Measurements from ENCODE around the gene PUM1.

PUM1 gene

DNA sequence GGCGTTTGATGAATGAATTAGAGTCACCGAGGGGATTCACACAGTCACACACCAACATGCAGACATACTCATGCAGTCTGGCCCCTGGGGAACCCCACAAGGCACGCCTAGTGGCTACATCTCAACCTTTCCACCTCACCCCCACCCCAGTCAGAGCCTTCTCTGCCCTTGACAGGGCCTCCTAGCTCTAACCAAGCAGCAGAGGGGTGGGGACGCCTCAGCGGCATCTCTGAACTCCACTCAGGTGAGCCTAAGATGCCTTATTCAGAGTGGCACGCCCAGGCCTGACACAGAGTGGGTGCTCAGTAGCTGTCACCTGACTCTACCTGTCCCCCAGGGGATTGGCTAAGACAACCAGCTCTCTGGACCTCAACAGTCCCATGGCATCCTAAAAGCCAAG is 153.3 kb downstream of the PUM1 start:
- DNase-seq (ENCODE audit: insufficient read length): no peak
- peak; percentile 64 for FAIRE-seq
- no peak for TF ChIP-seq TAF1 (IDR thresholded peaks at IDR 0.05; ENCODE audit: borderline replicate concordance, low read depth, low read length)
- TF ChIP-seq POLR2AphosphoS5 (IDR thresholded peaks at IDR 0.05; ENCODE audit: low read depth, low read length): no peak
- TF ChIP-seq POLR2A (IDR thresholded peaks at IDR 0.05; ENCODE audit: low read depth, low read length): no peak

DNA sequence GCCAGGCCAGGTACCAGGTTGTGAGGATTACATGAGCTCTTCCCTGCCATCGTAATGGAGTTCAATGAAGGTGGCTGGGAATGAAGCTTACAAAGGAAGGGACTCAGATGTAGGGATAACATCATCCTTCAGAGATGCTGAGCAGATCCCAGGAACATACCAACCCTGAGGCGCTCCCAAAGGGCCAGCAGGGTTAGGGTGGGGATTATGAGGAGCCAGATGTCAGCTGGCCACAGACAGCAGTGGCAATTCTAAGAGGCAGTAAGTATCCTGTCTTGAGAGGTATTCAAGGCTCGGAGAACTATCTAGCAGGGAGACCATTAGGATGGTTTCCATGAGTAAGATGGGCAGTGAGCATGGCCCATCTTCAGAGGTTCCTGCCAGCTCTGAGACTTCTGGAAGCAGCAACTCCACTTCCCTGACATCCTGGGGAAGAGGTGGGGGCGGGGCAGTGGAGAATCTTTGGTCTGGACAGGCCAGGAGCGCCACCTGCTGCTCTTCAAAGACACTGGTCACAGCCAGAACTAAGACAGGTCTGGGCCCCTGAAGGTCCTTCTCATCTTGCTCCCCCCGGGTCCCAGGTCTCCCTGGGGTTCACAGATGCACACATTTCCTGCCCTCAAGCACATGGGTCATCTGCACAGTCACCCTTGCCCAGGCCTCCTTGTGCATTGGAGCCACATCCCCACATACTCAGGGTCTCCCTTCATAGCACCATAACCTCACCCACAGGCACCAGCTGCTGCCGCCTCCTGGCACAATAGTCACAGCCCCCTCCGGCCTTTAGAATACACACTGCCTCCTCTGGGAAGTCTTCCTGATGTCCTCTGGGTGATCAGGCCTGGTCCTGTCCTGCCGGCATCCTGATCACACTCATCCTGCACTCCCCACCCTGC is 154.2 kb downstream of the PUM1 start:
- FAIRE-seq: peak; percentile 79
- no peak for DNase-seq (ENCODE audit: insufficient read length)
- TF ChIP-seq POLR2A (IDR thresholded peaks at IDR 0.05; ENCODE audit: low read depth, low read length): no peak
- TF ChIP-seq TAF1 (IDR thresholded peaks at IDR 0.05; ENCODE audit: borderline replicate concordance, low read depth, low read length): no peak
- no peak for TF ChIP-seq POLR2AphosphoS5 (IDR thresholded peaks at IDR 0.05; ENCODE audit: low read depth, low read length)

DNA sequence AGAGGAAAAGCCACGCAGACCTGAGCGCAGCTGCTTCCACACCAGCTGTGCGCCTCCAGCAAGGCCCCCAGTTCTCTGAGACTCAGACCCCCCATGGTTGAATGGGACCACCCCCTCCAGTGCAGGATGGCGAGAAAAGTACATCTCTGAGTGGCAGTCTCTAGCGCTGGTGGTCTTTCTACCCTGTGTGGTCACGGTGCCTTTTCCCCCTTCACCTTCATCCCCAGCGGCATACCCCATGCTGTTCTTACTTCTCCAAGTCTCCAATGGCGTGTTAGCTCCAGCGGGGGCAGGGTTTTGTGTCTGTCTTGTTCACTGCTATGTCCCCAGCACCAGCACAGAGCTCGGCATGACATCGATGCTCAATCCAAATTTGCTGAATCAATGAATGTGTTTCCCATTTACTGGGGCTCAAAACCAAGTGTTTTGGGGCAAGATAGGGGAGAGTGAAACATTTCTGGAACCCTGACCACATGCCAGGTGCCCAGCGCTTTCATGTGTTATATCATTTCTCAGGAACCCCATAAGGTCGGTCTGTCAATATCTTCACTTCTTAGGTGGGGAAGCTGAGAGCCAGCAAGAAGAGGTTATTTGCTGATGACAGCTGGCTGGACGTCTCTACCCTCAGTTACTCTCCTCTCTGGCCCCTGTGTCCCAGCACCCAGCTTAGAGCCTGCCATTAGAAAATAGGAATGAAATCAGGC is 156.0 kb downstream of the PUM1 start:
- TF ChIP-seq POLR2AphosphoS5 (IDR thresholded peaks at IDR 0.05; ENCODE audit: low read depth, low read length) (no peak), POLR2A (IDR thresholded peaks at IDR 0.05; ENCODE audit: low read depth, low read length) (no peak), TAF1 (IDR thresholded peaks at IDR 0.05; ENCODE audit: borderline replicate concordance, low read depth, low read length) (no peak)
- DNase-seq (ENCODE audit: insufficient read length) (no peak), FAIRE-seq (no peak)

DNA sequence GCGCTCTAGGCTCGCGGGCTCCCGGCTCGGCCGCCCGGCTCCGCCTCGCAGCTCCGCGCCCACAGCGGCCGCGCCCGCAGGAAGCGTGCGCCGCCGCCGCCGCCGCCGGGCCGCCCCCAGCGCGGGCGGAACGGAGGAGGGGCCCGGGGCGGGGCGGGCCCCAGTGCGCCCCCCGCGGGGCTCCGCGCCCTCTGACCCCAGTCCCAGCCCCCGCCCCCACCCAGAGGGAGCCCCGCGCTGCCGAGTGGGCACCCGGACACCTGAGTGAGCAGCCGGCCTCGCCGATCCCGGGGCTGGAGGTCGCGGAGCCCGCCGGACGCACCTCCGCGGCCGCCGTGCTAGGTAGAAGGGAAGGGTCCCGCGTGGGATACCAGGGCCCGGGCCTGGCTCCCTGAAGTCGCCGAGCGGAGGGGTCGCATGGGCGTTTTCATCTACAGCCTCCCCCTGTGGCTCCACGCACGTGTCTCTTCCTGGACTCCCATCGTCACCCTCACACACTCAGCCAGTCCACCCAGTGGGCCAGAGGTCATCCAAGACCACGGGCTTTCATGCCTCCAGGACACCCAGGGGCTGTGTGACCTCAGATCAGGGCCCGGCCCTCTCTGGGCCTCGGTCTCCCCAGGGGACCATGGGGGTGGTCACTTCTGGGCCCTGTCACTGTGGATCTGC is 156.7 kb downstream of the PUM1 start, which contains the start of gene SDC3:
Gene SDC3, minus strand, starts transcription at position 63 of the 669 bp plus-strand sequence. CDS start 172 bp downstream, outside the sequence.
- TF ChIP-seq POLR2AphosphoS5 (IDR thresholded peaks at IDR 0.05; ENCODE audit: low read depth, low read length) (no peak), TAF1 (IDR thresholded peaks at IDR 0.05; ENCODE audit: borderline replicate concordance, low read depth, low read length) (no peak), POLR2A (IDR thresholded peaks at IDR 0.05; ENCODE audit: low read depth, low read length) (no peak)
- DNase-seq (ENCODE audit: insufficient read length) (no peak), FAIRE-seq (no peak)

DNA sequence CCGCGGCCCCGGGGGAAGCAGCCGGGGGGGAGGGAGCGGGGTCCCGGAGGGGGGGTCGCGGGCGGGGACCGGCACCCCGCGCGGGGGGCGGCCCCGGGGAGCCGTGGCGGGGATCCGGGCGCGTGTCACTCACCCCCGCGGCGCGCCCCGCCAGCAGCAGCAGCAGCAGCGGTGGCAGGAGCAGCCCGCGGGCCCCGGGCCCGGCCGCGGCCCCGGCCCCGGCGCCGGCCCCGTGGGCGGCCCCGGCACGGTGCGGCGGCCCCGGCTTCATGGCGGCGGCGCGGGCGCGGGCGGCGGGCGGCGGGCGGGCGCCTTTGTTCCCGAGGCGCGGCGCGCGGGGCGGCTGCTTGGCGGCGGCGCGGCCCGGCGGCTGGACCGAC is 157.2 kb downstream of the PUM1 start:
- DNase-seq (ENCODE audit: insufficient read length) (no peak), FAIRE-seq (no peak)
- TF ChIP-seq POLR2AphosphoS5 (IDR thresholded peaks at IDR 0.05; ENCODE audit: low read depth, low read length) (no peak), TAF1 (IDR thresholded peaks at IDR 0.05; ENCODE audit: borderline replicate concordance, low read depth, low read length) (no peak), POLR2A (IDR thresholded peaks at IDR 0.05; ENCODE audit: low read depth, low read length) (no peak)

DNA sequence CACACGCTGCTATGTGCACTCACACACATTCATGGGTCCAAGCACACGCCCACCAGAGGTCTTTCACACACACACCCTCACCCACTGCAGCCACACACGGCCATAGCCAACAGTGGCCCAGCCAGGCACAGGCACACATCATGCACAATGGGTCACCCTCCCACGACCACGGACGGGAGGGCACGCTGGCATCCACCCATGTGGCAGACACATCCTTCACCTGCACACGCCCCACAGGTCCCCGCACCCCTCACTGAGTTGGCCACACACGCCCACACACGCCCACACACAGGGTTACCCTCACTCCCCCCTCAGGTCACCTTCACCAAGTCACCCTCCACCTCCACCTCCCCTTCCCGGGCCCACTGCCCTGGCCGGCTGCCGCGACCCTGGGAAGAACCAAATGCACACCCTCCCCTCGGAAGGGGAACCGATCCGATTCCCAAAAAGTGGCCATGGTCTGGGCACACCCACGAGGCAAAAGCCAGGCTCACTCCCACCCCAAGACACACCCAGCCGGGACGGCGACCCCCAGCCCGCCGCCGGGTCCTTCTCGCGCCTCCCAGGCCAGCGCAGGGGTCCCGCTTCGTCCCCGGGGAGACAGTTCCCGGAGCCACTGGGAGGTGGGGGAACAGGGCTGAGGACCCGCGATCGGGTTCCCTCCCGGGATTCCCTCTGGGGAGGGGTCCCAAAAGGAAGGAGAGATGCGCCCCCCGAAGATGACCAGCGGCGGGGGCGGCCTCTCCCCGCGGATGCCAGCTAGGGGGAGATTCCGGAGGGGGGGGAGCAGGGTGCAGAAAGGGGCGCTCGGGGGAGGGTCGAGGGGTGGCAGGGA is 157.8 kb downstream of the PUM1 start:
- no peak for FAIRE-seq
- TF ChIP-seq POLR2A (IDR thresholded peaks at IDR 0.05; ENCODE audit: low read depth, low read length): no peak
- TF ChIP-seq TAF1 (IDR thresholded peaks at IDR 0.05; ENCODE audit: borderline replicate concordance, low read depth, low read length): no peak
- TF ChIP-seq POLR2AphosphoS5 (IDR thresholded peaks at IDR 0.05; ENCODE audit: low read depth, low read length): no peak
- no peak for DNase-seq (ENCODE audit: insufficient read length)

DNA sequence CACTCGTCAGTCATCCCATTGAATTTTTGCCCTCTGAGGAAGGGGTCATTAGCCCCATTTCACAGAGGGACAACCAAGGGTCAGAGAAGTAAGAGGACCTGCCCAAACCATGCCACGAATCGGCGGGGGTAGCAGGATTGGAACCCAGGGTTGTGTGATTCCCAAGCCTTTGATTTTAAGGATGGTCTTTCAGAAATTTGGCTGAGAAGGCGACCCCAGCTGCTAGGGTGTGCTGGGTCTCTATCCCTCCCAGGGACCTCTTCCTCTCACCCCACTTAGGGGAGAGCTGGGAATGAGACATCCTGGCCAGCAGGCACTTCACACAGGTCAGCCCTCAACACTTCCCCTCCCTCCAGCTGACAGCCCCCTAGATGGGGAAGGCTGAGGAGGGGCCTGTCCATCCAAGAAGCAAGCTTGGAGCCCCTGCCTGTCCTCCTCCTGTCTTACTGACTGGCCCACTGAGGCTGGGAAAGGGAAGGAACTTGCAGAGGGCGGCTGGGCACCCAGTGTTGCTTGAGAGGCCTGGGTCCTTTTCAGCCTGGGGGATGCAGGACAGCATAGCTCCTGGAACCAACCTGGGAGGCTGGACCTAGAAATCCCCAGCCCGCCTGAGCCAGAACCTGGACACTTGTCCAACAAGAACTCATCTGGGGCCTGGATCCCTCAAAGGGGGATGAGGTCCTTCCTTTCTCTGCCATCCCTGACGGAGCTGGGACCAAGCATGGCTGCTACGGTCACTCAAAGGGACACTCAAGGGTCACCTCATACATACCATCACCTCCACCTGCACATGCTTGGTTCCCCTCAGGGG is 158.7 kb downstream of the PUM1 start:
- no peak for FAIRE-seq
- TF ChIP-seq TAF1 (IDR thresholded peaks at IDR 0.05; ENCODE audit: borderline replicate concordance, low read depth, low read length): no peak
- TF ChIP-seq POLR2A (IDR thresholded peaks at IDR 0.05; ENCODE audit: low read depth, low read length): no peak
- no peak for TF ChIP-seq POLR2AphosphoS5 (IDR thresholded peaks at IDR 0.05; ENCODE audit: low read depth, low read length)

DNA sequence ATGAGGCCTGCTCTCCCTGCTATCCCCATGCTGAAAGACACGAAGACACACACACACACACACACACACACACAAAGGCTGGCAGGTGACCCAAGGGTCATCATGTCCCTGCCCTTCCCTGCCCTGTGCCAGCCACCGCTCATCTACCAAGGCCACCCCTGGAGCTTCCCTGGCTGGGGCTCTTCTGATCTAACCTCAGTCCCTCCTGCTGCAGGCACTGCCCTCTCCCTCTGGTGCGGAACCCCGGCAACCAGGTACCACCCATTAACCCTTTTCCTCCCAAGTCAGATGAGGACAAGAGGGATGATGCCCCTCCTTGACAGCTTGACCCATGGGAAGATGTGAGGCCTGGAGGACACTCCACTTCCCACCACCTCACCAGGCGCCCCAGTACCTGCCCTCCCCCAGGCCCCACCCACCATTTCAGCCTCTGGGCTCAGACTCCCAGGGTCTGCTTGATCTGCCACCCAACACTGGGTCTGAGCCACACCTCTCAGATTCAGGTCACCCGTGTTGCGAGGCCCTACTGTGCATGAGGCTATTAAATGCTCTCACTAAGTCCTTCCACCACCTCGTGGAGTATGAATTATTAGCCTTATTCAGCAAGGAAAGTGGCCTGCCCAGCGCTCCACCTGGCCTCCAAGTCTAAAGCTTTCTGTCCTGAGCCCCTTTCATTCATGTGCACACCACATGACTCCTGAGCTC is 159.4 kb downstream of the PUM1 start:
- FAIRE-seq (no peak), DNase-seq (ENCODE audit: insufficient read length) (no peak)
- TF ChIP-seq TAF1 (IDR thresholded peaks at IDR 0.05; ENCODE audit: borderline replicate concordance, low read depth, low read length) (no peak), POLR2AphosphoS5 (IDR thresholded peaks at IDR 0.05; ENCODE audit: low read depth, low read length) (no peak), POLR2A (IDR thresholded peaks at IDR 0.05; ENCODE audit: low read depth, low read length) (no peak)

More for the DNA sequence above, 158.7 kb downstream of the PUM1 start:
- DNase-seq (ENCODE audit: insufficient read length): no peak

DNA sequence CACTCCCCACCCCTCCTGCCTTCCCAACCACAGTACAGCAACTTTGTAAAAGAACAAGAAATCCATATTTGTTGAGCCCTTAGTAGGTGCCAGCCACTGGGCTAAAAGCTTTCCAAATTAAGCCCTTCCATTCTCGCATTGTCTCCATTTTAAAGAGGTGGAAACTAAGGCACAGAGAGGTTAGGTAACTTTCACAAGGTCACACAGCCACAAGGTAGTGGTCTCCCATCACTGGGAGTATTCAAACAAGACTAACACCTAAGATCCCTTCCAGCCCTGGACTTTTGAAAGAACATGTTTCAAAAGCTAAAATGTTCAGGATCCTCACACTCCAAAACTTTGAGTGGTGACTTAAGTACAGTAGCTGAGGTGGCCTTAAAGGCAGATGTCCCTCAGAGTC is 160.1 kb downstream of the PUM1 start:
- TF ChIP-seq TAF1 (IDR thresholded peaks at IDR 0.05; ENCODE audit: borderline replicate concordance, low read depth, low read length): no peak
- TF ChIP-seq POLR2A (IDR thresholded peaks at IDR 0.05; ENCODE audit: low read depth, low read length): no peak
- no peak for TF ChIP-seq POLR2AphosphoS5 (IDR thresholded peaks at IDR 0.05; ENCODE audit: low read depth, low read length)
- FAIRE-seq (no peak), DNase-seq (ENCODE audit: insufficient read length) (no peak)

Data from GM12892 (cell line).